Stimulated activated CD4-positive, alpha-beta T cell treated with anti-CD3 and anti-CD28 coated beads, Interleukin-4, amount 100 ng/mL, for 1 hour (primary cell): ENCODE results near the gene FCRL2.

Experiments
- DNase-seq: peaks from one replicate; pipeline ENCODE4 v3.0.0-alpha.2; 2020

Gene FCRL2, protein sequence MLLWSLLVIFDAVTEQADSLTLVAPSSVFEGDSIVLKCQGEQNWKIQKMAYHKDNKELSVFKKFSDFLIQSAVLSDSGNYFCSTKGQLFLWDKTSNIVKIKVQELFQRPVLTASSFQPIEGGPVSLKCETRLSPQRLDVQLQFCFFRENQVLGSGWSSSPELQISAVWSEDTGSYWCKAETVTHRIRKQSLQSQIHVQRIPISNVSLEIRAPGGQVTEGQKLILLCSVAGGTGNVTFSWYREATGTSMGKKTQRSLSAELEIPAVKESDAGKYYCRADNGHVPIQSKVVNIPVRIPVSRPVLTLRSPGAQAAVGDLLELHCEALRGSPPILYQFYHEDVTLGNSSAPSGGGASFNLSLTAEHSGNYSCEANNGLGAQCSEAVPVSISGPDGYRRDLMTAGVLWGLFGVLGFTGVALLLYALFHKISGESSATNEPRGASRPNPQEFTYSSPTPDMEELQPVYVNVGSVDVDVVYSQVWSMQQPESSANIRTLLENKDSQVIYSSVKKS

GRCh38 chr1:157776971-157777391 is at the start of gene FCRL2:
FCRL2 (minus strand) TSS chr1:157777132; CDS start chr1:157777073, 59 bp downstream.
- DNase-seq: no peak

- no peak for DNase-seq
Measured at GRCh38 chr1:157820299-157820698, 43.4 kb upstream of the FCRL2 start.

DNA sequence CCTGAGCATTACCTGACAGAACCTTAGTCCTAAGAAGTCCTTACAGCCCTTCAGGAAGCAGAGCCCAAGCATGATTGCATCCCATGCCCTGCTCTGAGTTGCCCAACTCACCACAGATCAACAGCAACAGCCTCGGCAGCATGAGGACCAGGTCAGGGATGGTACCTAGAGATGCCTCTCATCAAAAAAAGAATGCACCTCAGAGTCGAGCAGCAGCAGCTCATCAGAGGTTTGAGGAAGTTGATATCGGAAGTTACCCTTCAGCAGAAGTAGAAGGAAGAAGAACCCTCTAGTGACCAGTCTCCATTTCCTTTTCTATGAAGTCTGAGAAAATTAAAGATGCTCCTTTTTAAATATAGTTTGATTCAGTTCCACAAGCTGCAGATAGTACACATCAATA is 43.0 kb upstream of the FCRL2 start, which contains the start of gene FCRL1:
FCRL1 (minus strand) TSS at position 225 of the 400 bp plus-strand sequence; CDS start at position 142, 83 bp downstream.
- no peak for DNase-seq

DNA sequence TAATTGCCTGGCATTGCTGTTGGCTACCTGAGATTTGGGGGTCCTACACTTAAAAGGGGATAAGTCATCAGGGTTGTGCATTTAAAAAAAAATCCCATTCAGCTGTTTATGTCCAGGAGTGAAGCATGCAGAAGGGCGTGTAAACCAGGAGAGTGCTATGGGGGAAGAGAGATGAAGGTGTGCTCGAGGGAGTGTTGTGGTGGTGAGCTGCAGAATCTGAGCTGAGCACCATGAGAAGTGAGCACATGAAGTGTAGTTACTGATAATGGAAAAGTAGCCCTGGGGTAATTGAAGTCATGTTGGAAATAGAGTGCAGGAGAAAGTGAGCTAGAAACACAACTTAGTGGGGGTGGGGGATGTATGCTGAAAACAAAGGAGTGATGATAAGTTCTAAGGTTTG is 42.3 kb upstream of the FCRL2 start:
- DNase-seq: no peak

- DNase-seq: no peak
Measured at GRCh38 chr1:157813269-157813668, 36.3 kb upstream of the FCRL2 start.

GRCh38 chr1:157806431-157807149 is 29.7 kb upstream of the FCRL2 start:
- DNase-seq: no peak

DNA sequence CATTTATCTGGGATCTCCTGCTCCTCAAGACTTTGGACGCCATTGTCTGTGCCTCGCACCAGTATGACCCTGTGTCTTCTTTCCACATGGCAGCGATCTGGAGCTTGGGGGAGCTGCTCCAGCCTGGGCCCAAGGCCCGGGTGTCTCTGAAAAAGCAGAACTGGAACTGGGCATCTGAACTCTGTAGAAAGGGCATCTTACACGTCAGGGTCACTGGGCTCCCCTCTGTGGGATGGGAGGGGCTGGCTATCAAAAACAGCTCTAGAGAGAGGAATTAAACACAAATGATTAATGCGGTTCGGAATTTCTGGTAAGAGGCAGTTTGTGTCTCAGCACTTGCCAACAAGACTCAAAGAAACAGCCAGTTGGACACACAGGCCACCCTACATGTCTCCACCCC is 26.9 kb upstream of the FCRL2 start:
- DNase-seq: no peak

DNA sequence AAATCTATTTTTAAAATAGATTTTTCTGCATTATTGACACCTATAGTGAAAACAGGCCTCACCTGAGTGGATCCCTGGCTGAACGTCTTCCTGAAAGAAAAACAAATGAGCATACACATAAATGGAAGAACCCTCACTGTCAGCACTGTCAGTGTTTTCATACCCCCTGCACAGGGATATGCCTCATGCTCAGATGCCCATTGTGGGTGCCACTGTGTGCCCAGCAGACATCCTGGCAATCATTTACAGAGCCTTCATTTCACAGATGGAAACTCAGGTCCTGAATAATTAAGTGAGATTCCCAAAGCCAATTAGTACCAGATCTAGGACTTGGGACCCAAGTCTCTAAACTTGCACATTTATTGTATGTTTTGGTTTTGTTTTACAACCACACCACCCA is 23.1 kb upstream of the FCRL2 start:
- no peak for DNase-seq

GRCh38 chr1:157798211-157798610 is 21.3 kb upstream of the FCRL2 start:
- DNase-seq: no peak

GRCh38 chr1:157785248-157785647 is 8.3 kb upstream of the FCRL2 start:
- DNase-seq: no peak

- DNase-seq: no peak
Measured at GRCh38 chr1:157784801-157785200, 7.9 kb upstream of the FCRL2 start.

- no peak for DNase-seq
Measured at GRCh38 chr1:157782931-157783330, 6.0 kb upstream of the FCRL2 start.

DNA sequence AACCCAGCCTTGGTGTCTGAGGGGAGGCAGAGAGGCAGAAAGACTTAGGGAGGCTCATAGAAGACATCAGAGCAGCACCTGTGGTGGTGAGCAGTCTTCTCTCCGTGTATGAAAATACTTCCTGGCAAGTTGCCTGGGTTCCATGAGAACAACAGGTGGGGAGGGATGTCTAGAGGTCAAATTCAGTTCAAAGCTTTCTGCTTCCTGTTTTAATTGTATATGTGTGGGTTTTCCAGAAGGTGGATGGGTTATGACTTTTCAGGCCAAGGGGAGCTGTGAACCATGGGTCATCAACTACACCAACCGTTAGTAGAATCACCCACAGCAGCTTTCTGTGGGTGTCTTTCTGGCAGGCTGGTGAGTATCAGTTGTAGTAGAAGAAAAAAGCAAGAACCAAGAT is 4.1 kb upstream of the FCRL2 start:
- no peak for DNase-seq

DNA sequence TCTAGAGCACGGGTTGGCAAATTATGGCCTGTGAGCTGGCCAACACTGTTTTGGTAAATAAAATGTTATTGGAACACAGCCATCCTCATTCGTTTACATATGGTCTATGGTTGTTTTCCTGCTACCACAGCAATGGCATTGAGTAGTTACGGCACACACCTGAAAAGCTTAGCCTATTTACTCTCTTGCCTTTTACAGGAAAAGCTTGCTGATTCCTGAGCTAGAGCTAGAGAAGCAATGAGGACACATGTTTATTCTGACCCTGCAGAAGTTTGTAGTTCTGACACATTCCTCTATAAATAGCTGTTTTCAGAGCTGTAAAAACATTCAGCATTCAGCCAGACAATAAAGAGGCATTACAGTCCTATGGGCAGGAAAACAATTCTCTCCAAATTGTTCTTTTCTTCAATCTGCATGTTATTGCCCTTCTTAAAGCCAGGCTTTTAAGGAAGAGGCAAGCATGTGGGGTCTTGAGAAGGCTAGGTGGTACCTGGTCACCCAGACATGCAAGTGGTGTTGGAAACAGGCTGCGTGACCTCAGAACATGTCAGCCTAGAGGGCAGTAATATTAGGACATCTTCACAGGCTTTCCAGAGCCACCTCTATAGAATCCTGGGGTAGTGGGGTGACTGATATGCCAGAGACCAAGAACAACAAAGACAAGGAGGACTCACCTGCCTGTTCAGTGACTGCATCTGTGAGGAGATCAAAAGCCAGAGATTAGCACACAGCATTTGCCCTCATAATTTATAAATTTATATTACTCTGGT is 1.6 kb downstream of the FCRL2 start:
- DNase-seq: no peak

GRCh38 chr1:157774412-157774811 is 2.5 kb downstream of the FCRL2 start:
- DNase-seq: no peak

DNA sequence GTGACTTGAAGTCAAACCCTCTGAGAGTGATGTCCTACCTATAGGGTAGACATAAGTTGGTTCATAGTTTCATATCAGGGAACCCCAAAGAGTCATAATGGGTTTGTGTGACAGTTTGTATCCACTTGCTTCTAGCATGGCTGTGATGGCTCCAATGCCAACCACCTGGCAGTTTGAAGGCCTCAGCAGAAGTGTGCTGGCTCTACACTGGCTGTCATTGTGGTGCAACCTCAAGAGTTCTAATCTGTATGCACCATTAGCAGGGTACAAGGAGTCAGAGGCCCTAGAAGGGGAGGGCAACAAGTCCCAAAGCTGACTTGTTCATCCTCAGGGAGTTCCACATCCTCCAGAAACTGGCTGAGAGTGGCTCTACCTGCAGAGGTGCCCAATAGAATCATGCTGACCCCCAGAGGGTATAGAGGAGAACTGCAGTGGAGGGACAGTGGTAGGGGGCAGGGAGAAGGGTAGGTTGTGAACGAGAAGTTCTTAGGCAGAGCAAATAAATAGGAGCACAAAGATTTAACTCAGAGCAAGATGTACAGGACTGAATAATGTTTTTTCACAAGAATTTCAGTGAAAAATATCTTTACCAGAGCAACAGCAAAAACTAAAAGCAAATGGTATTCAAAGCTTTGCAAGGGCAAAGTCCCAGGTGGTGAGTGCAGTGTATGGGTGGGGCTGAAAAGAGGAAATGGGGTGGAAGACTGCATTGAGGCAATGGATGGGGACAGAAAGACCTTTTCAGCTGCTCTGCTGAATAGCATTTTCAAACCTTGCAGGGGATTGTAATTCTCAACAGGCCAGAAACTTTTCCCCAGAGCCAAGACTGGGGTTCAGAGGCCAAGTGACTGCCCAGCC is 3.2 kb downstream of the FCRL2 start:
- no peak for DNase-seq

DNA sequence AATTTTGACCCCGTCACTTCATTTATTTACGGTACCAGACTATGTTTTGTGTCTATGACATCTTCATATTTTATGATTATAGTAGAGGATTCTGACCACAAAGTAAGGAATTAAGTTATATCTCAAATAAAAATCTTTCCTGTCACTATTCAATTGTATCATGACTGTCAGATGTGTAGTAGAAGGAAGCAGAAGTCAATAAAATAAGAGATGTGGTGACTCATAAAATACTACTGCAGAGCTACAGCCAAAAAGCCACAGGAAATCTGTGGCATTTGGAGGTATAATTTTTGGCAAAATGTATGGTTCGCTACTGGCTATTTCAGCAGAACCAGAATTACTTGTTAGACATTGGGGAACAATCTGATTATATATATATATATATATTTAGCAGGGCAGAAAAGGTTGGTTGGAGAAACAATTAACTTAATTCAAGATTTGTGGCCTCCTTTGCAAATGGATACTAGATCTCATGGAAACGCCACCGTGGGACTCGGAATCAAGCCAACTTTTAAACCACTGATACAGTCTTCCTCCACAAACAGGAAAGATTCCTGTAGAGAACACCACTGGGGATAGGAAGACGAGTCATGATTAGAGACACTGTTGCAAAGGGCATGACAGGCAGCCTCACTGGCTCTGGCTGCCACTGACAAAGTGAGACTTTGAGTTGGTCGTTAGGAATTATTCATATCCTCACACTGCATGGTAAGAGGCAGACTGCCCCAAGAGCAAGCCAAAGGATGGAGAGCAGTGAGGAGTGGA is 5.1 kb downstream of the FCRL2 start:
- no peak for DNase-seq

DNA sequence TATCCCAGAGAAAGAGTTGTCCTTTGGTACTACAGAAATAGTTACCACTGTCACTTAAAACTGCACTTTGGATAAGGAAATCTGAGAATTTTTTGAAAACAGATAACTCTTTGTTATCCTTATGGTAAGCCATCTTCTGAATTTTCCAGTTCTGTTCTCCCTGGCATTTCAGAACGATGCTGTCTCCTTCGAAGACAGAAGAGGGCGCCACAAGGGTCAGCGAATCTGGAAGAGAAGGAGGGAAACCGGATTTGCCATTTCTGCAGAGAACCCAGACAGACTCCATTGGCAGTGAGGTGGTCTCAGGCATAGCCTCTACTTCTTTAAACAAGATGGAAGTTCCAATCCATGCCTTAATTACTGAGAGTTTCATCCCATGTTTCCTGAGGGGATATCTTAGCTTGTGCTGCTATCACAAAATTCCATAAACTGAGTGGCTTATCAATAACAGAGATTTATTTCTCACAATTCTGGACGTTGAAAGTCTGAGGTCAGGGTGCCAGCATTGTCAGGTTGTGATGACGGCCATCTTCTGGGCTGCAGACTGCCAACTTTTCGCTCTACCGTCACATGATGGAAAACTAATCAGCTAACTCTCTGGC is 6.4 kb downstream of the FCRL2 start:
- no peak for DNase-seq

DNA sequence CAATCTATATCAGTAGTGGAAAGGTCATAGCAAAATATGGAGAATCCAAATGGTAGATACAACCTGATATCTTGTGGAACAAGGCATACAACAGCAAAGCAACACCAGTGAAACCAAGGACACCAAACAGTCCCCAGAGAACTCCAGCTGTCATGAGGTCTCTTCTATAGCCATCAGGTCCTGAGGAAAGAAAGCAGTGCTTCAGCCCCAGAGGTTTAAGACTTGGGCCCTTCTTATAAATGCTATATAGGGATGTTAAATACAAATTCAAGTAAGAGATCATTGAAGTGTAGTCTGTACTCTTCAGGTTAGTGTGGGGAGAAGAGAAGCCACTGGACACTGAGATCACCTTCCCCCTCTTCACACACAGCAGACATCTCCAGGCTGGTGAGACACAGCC is 10.1 kb downstream of the FCRL2 start:
- no peak for DNase-seq

- DNase-seq: no peak
Measured at GRCh38 chr1:157758018-157758417, 18.9 kb downstream of the FCRL2 start.

DNA sequence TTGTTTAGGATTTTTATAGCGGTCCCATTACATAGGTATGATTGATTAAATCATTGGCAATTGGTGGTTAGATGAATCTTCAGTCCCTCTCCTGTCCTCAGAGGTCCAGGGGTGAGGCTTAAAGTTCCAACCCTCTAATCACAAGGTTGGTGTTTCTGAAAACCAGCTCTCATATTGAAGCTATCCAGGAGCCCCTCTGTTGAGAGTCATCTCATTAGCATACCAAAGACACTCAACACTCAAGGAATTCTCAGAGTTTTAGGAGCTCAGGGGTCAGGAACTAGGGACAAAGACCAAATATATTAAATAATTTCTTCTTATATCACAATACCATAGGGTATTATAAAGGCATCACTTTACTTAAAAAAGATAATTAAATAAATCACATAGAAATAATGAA is 23.3 kb downstream of the FCRL2 start:
- no peak for DNase-seq
